Kidney (tissue), 14 donors: Measurements from ENCODE around the gene PHF2. TPM values are rescaled to one million over a fixed set of nuclear protein-coding genes. Genes with fewer than 3 reads are reported as not detected.

Experiments
- DNase-seq, 5 donors: peaks; one replicate each; pipeline ENCODE4 v3.0.0-alpha.2; 2013 to 2020
- FAIRE-seq: peaks from 2 replicates; lab custom pipeline; 2012; peaks lifted over from hg19 to GRCh38; lab: Jason Lieb, UNC
- H3K27ac ChIP-seq, 2 donors: one replicate each; pipeline ENCODE4 v1.7.0; 2013; ENCODE audit warnings: low read depth in 2 of 2, low read length in 2 of 2, inconsistent platforms in 1 of 2
- H3K27me3 ChIP-seq: one replicate; pipeline ENCODE4 v1.7.1; 2013; ENCODE audit warnings: low read length, inconsistent platforms; ENCODE audit not compliant: control insufficient read depth, insufficient read depth
- H3K36me3 ChIP-seq, 3 donors: one replicate each; pipeline versions ENCODE4 v1.7.0 to v1.7.1; 2013; ENCODE audit warnings: low read length in 3 of 3, control low read depth in 1 of 3, inconsistent platforms in 1 of 3; ENCODE audit not compliant: insufficient read depth in 3 of 3, control insufficient read depth in 2 of 3
- H3K4me1 ChIP-seq, 3 donors: one replicate each; pipeline versions ENCODE4 v1.7.0 to v1.7.1; 2013; ENCODE audit warnings: low read length in 3 of 3, inconsistent platforms in 1 of 3, low read depth in 1 of 3; ENCODE audit not compliant: control insufficient read depth in 2 of 3, insufficient read depth in 2 of 3
- H3K4me3 ChIP-seq, 3 donors: one replicate each; pipeline versions ENCODE4 v1.7.0 to v1.8.1; 2013; ENCODE audit warnings: low read length in 3 of 3, control low read depth in 1 of 3, inconsistent platforms in 1 of 3
- H3K9ac ChIP-seq, 3 donors: one replicate each; pipeline versions ENCODE4 v1.7.0 to v1.7.1; 2013; ENCODE audit warnings: low read length in 3 of 3, control low read depth in 1 of 3, inconsistent platforms in 1 of 3
- H3K9me3 ChIP-seq, 3 donors: one replicate each; pipeline versions ENCODE4 v1.7.0 to v1.7.1; 2013; ENCODE audit warnings: low read length in 3 of 3, control low read depth in 1 of 3, inconsistent platforms in 1 of 3; ENCODE audit not compliant: control insufficient read depth in 2 of 3, insufficient read depth in 1 of 3
- intact Hi-C: fragments of 100-400 bp; cut with DNase I; formaldehyde crosslinking; loops from one replicate; pipeline ENCODE4 v1.11.1; 2022
- polyA plus RNA-seq: library from polyadenylated mRNA; stranded (reverse); fragments of 350-450 nt; fragmentation: Illumina TruSeq; extraction: RNeasy Lipid Tissue Mini Kit (QIAGEN cat#74804); gene quantifications from one replicate; pipeline ENCODE4 v1.2.3, GENCODE V29; 2014; ENCODE audit warnings: low read depth, low replicate concordance; ENCODE audit not compliant: insufficient read depth
- total RNA-seq: library from RNA; stranded (reverse); fragmentation: NEBNext Ultra II Directional; extraction: Animal tissue kit (Norgen Biotek cat#: 25700); gene quantifications from one replicate; pipeline ENCODE4 v1.2.1, GENCODE V29; 2021
- TF ChIP-seq, protein P1 (sequence below): IDR thresholded peaks from 3 replicates; pipeline ENCODE4 v1.5.1; 2012; ENCODE audit warnings: mild to moderate bottlenecking, moderate library complexity, borderline replicate concordance; ENCODE audit not compliant: insufficient read depth; ENCODE audit errors: extremely low read depth
- donor health status: control.
- donor health status: control.
- donor health status: control.
- donor health status: control.
- donor health status: control.
- donor health status: DM: yes; HTN: yes; CAD: no.
- donor health status: Normal renal cell carcinoma (clear cell type).

Gene PHF2
- total and polyA plus RNA-seq, 2 donors from 2014 or later, result 10.2 to 30.7 TPM

DNA sequence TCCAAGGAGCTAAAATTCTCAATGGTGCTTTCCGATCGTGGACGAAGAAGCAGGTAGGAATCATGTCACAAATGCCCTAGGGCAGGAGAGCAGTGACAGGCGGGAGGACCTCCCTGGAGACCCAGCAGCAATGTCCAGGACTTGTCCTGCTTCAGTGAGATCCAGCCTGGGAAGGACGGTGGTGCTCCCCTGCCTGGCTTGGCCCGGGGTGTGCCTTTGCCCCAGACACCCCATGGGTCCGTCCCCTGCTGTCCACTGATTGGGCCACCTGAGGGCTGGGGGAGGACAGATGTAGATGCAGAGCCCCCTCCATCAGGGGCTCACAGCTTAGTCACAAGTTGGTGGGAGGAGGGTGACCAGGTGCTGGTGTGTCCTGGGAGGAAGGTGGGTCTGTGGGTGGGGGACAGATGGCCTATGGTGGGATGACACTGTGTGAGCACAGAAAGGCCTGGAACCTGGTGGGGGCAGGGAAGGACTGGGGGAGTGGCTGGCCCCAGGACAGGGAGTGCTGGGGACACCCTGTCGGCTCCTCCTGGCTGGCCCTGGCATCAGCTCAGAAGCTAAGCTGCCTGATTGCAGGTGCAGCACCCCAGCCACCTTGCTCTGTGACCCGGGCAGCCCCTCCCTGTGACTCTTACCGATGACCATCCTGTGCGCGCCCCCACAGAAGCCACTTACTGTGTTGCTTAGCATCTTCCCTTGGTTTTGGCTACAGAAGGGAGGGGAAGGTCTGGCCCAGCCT is 82.0 kb downstream of the PHF2 start:
- H3K36me3 ChIP-seq, result peaks cover 5 to 33% (median 26%) of the 10 kb centered on the region in 3 donors
- no peak overlapping the region for H3K9ac ChIP-seq
- intact Hi-C loops, result no loop called here
- H3K9me3 ChIP-seq, result no peaks in the 10 kb centered on the region
- no peaks in the 10 kb centered on the region for H3K27me3 ChIP-seq
- no peak overlapping the region for H3K4me3 ChIP-seq
- no peaks in the 10 kb centered on the region for H3K4me1 ChIP-seq
- no peak for FAIRE-seq
- peak in 2 of 5 donors; percentile 22 to 45 for DNase-seq
- no peak overlapping the region for H3K27ac ChIP-seq
- TF ChIP-seq, protein P1, sequence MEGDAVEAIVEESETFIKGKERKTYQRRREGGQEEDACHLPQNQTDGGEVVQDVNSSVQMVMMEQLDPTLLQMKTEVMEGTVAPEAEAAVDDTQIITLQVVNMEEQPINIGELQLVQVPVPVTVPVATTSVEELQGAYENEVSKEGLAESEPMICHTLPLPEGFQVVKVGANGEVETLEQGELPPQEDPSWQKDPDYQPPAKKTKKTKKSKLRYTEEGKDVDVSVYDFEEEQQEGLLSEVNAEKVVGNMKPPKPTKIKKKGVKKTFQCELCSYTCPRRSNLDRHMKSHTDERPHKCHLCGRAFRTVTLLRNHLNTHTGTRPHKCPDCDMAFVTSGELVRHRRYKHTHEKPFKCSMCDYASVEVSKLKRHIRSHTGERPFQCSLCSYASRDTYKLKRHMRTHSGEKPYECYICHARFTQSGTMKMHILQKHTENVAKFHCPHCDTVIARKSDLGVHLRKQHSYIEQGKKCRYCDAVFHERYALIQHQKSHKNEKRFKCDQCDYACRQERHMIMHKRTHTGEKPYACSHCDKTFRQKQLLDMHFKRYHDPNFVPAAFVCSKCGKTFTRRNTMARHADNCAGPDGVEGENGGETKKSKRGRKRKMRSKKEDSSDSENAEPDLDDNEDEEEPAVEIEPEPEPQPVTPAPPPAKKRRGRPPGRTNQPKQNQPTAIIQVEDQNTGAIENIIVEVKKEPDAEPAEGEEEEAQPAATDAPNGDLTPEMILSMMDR, result no peak

GRCh38 chr9:93659044-93659836 is 82.9 kb downstream of the PHF2 start:
- H3K9me3 ChIP-seq, result no peaks in the 10 kb centered on the region
- H3K27ac ChIP-seq, result no peak overlapping the region
- peak in 2 of 5 donors; percentile 22 to 57 for DNase-seq
- no peak overlapping the region for H3K4me3 ChIP-seq
- H3K36me3 ChIP-seq, result peaks cover 7 to 36% (median 21%) of the 10 kb centered on the region in 3 donors
- H3K9ac ChIP-seq, result no peak overlapping the region
- no peaks in the 10 kb centered on the region for H3K4me1 ChIP-seq
- no peak for FAIRE-seq
- intact Hi-C loops, result no loop called here
- TF ChIP-seq, protein P1, result no peak
- H3K27me3 ChIP-seq, result no peaks in the 10 kb centered on the region

DNA sequence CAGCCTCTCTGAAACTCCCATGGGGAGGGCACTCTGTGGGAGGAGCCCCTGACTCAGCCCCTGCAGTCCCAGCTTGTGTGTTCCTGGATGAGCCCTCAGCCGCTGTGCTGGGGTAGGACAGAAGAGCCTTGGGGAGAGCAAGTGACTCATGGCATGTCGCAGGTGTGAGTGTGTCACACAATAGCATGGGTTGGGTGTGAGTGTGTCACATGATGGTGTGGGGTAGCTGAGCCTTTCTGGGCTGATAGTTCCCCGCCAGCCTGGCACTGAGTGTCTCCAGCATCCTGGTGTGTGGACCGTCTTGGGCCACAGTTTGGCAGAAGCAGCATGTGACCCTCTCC is 83.4 kb downstream of the PHF2 start:
- TF ChIP-seq, protein P1, result no peak
- peak in 1 of 5 donors; percentile 23 for DNase-seq

More for the DNA sequence above, 83.4 kb downstream of the PHF2 start:
- H3K4me3 ChIP-seq, result no peak overlapping the region
- no peaks in the 10 kb centered on the region for H3K4me1 ChIP-seq
- no peak overlapping the region for H3K9ac ChIP-seq
- H3K27me3 ChIP-seq, result no peaks in the 10 kb centered on the region
- FAIRE-seq, result no peak
- no peak overlapping the region for H3K27ac ChIP-seq
- H3K36me3 ChIP-seq, result peaks cover 7 to 33% (median 19%) of the 10 kb centered on the region in 3 donors
- intact Hi-C loops, result no loop called here
- H3K9me3 ChIP-seq, result no peaks in the 10 kb centered on the region
